ENCODE results near the gene ANAPC2. TPM values are rescaled to one million over a fixed set of nuclear protein-coding genes. Genes with fewer than 3 reads are reported as not detected.

Gene ANAPC2
- polyA plus RNA-seq, 3 donors: 1.9 to 76.8 (median 2.0) TPM

GRCh38 chr9:137157618-137158415 lies 30.5 kb downstream of the ANAPC2 start:
- Histone ChIP-seq H3K36me3 (replicated peaks in 1 of 2; ENCODE audit: control insufficient read depth in 1 of 2, insufficient read depth in 2 of 2, low read length in 2 of 2) (no peaks in the 10 kb centered on the region), H3K79me2 (ENCODE audit: insufficient read depth, low read length) (no peaks in the 10 kb centered on the region), H3K4me2 (replicated peaks; ENCODE audit: extremely low read depth, low read length, poor library complexity, severe bottlenecking) (no peak overlapping the region), H3K4me1 (ENCODE audit: control insufficient read depth in 1 of 2, insufficient read depth in 2 of 2, low read length in 2 of 2) (peaks cover 5 to 10% of the 10 kb centered on the region in 2 donors), H3K4me3 (replicated peaks in 1 of 3; ENCODE audit: low read depth in 2 of 3, low read length in 3 of 3) (no peak overlapping the region), H2AFZ (ENCODE audit: insufficient read depth, low read depth, low read length, poor library complexity, severe bottlenecking) (no peak overlapping the region), H3K9ac (ENCODE audit: insufficient read depth, low read length, poor library complexity, severe bottlenecking) (no peak overlapping the region), H3K27me3 (ENCODE audit: control insufficient read depth in 2 of 2, insufficient read depth in 2 of 2, low read length in 2 of 2) (peaks cover 11 to 74% of the 10 kb centered on the region in 2 donors), H3K27ac (ENCODE audit: low read depth in 1 of 2, low read length in 2 of 2) (no peak overlapping the region), H3K9me3 (replicated peaks in 1 of 2; ENCODE audit: control insufficient read depth in 1 of 2, insufficient read depth in 1 of 2, low read length in 2 of 2) (peaks cover 6 to 13% of the 10 kb centered on the region in 2 donors), H4K20me1 (ENCODE audit: insufficient read depth, low read length) (no peaks in the 10 kb centered on the region)
- TF ChIP-seq, protein P1, sequence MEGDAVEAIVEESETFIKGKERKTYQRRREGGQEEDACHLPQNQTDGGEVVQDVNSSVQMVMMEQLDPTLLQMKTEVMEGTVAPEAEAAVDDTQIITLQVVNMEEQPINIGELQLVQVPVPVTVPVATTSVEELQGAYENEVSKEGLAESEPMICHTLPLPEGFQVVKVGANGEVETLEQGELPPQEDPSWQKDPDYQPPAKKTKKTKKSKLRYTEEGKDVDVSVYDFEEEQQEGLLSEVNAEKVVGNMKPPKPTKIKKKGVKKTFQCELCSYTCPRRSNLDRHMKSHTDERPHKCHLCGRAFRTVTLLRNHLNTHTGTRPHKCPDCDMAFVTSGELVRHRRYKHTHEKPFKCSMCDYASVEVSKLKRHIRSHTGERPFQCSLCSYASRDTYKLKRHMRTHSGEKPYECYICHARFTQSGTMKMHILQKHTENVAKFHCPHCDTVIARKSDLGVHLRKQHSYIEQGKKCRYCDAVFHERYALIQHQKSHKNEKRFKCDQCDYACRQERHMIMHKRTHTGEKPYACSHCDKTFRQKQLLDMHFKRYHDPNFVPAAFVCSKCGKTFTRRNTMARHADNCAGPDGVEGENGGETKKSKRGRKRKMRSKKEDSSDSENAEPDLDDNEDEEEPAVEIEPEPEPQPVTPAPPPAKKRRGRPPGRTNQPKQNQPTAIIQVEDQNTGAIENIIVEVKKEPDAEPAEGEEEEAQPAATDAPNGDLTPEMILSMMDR (IDR thresholded peaks at IDR 0.05): no peak
- H3K4me1 Mint-ChIP-seq: peaks cover 3% of the 10 kb centered on the region
- 78% methylated on average over 13 of the region's 19 CpGs for WGBS (ENCODE audit: insufficient coverage)
- no peak for DNase-seq
- peak overlapping the region in 1 of 2 donors; percentile 67 for H3K4me3 Mint-ChIP-seq
- H3K27me3 Mint-ChIP-seq (ENCODE audit: low read depth in 3 of 3): peaks cover 64 to 84% (median 81%) of the 10 kb centered on the region in 3 donors
- no peaks in the 10 kb centered on the region for H3K36me3 Mint-ChIP-seq
- peaks cover 0 to 21% (median 6%) of the 10 kb centered on the region in 7 donors for H3K9me3 Mint-ChIP-seq
- intact Hi-C loops (cut with micrococcal nuclease): no loop called here
- H3K27ac Mint-ChIP-seq: peak overlapping the region in 1 of 7 donors; percentile 63

GRCh38 chr9:137156567-137157375 lies 31.6 kb downstream of the ANAPC2 start:
- Histone ChIP-seq H3K4me3 (replicated peaks in 1 of 3; ENCODE audit: low read depth in 2 of 3, low read length in 3 of 3) (no peak overlapping the region), H3K27ac (ENCODE audit: low read depth in 1 of 2, low read length in 2 of 2) (no peak overlapping the region), H3K4me2 (replicated peaks; ENCODE audit: extremely low read depth, low read length, poor library complexity, severe bottlenecking) (peak overlapping the region; percentile 39), H3K9ac (ENCODE audit: insufficient read depth, low read length, poor library complexity, severe bottlenecking) (no peak overlapping the region), H3K4me1 (ENCODE audit: control insufficient read depth in 1 of 2, insufficient read depth in 2 of 2, low read length in 2 of 2) (peaks cover 5 to 8% of the 10 kb centered on the region in 2 donors), H4K20me1 (ENCODE audit: insufficient read depth, low read length) (no peaks in the 10 kb centered on the region), H3K9me3 (replicated peaks in 1 of 2; ENCODE audit: control insufficient read depth in 1 of 2, insufficient read depth in 1 of 2, low read length in 2 of 2) (peaks cover 5 to 6% of the 10 kb centered on the region in 2 donors), H3K36me3 (replicated peaks in 1 of 2; ENCODE audit: control insufficient read depth in 1 of 2, insufficient read depth in 2 of 2, low read length in 2 of 2) (no peaks in the 10 kb centered on the region), H2AFZ (ENCODE audit: insufficient read depth, low read depth, low read length, poor library complexity, severe bottlenecking) (no peak overlapping the region), H3K79me2 (ENCODE audit: insufficient read depth, low read length) (no peaks in the 10 kb centered on the region), H3K27me3 (ENCODE audit: control insufficient read depth in 2 of 2, insufficient read depth in 2 of 2, low read length in 2 of 2) (peaks cover 6 to 64% of the 10 kb centered on the region in 2 donors)
- peak in 2 of 3 donors; percentile 10 to 37 for DNase-seq
- Mint-ChIP-seq H3K4me1 (peaks cover 3% of the 10 kb centered on the region), H3K36me3 (no peaks in the 10 kb centered on the region), H3K4me3 (peak overlapping the region; percentile 47 to 73), H3K27me3 (ENCODE audit: low read depth in 3 of 3) (peaks cover 58 to 74% (median 72%) of the 10 kb centered on the region in 3 donors), H3K9me3 (peaks cover 0 to 13% (median 6%) of the 10 kb centered on the region in 7 donors), H3K27ac (no peak overlapping the region)
- intact Hi-C loops (cut with micrococcal nuclease): no loop called here
- 4% methylated on average over 52 of the region's 65 CpGs for WGBS (ENCODE audit: insufficient coverage)
- TF ChIP-seq, protein P1 (IDR thresholded peaks at IDR 0.05): no peak

All from CD14-positive monocyte (primary cell).